ENCODE measurements around the gene MAST3.
A peak's percentile ranks its signal among the peaks of the same experiment; 100 is the strongest.

Gene MAST3

GRCh38 chr19:18097217-18097992 is at the start of gene MAST3:
MAST3 (plus strand) TSS chr19:18097778; CDS start chr19:18097793, 15 bp downstream.
- H3K9me3 ChIP-seq (ENCODE audit: control insufficient read depth, low read length), result no peaks in the 10 kb centered on the region
- no peak within 1 kb of the TSS for H3K27ac ChIP-seq
- TF ChIP-seq CTCF (IDR thresholded peaks at IDR 0.05), result no peak
- H3K79me2 ChIP-seq, result no peaks in the 10 kb centered on the region
- H2AFZ ChIP-seq, result peak within 1 kb of the TSS; percentile 59
- no peaks in the 10 kb centered on the region for H3K27me3 ChIP-seq (ENCODE audit: control insufficient read depth, insufficient read depth, low read length)
- no peak within 1 kb of the TSS for H3K9ac ChIP-seq
- H3K4me3 ChIP-seq (ENCODE audit: low read depth, low read length), result peak within 1 kb of the TSS; percentile 61
- H3K36me3 ChIP-seq (ENCODE audit: control insufficient read depth, insufficient read depth, low read length), result no peaks in the 10 kb centered on the region
- H3K4me2 ChIP-seq (ENCODE audit: low read length), result peak within 1 kb of the TSS; percentile 79
- peaks cover 8% of the 10 kb centered on the region for H3K4me1 ChIP-seq

- H3K9ac ChIP-seq, result no peak overlapping the region
- peak overlapping the region; percentile 96 for H3K27ac ChIP-seq
Measured at GRCh38 chr19:18049385-18049784, 48.2 kb upstream of the MAST3 start.

DNA sequence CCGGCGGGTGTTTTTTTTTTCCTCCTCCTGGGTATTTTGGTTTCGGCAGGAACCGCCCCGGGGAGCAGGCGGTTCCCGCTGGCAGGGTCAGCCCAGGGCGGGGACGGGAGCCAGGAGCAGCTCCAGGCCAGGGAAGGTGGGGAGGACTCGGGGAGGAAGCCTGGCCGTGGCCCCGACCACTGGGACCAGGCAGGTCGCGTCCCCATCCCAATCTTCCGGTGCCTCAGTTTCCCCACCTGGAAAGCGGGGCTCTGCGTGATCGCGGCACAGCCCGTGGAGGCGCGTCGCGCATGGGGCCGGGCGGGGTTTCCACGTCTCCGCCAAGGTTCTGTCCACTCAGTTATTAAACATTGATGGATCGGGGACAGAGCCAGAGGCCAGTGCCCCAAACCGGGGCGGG is 45.7 kb upstream of the MAST3 start:
- H2AFZ ChIP-seq, result peak overlapping the region; percentile 76
- no peaks in the 10 kb centered on the region for H3K9me3 ChIP-seq (ENCODE audit: control insufficient read depth, low read length)
- no peak for TF ChIP-seq CTCF (IDR thresholded peaks at IDR 0.05)
- H3K27ac ChIP-seq, result peak overlapping the region; percentile 96
- H3K9ac ChIP-seq, result peak overlapping the region; percentile 29
- peak overlapping the region; percentile 46 for H3K4me3 ChIP-seq (ENCODE audit: low read depth, low read length)
- peak overlapping the region; percentile 78 for H3K4me2 ChIP-seq (ENCODE audit: low read length)
- H3K27me3 ChIP-seq (ENCODE audit: control insufficient read depth, insufficient read depth, low read length), result no peaks in the 10 kb centered on the region
- H3K4me1 ChIP-seq, result peaks cover 13% of the 10 kb centered on the region
- no peaks in the 10 kb centered on the region for H3K79me2 ChIP-seq
- no peaks in the 10 kb centered on the region for H3K36me3 ChIP-seq (ENCODE audit: control insufficient read depth, insufficient read depth, low read length)

More at GRCh38 chr19:18049385-18049784, 48.2 kb upstream of the MAST3 start:
- Histone ChIP-seq H3K4me2 (ENCODE audit: low read length) (no peak overlapping the region), H3K4me3 (ENCODE audit: low read depth, low read length) (no peak overlapping the region), H3K9me3 (ENCODE audit: control insufficient read depth, low read length) (no peaks in the 10 kb centered on the region), H3K36me3 (ENCODE audit: control insufficient read depth, insufficient read depth, low read length) (no peaks in the 10 kb centered on the region), H3K27me3 (ENCODE audit: control insufficient read depth, insufficient read depth, low read length) (no peaks in the 10 kb centered on the region), H2AFZ (peak overlapping the region; percentile 55), H3K4me1 (peaks cover 21% of the 10 kb centered on the region), H3K79me2 (no peaks in the 10 kb centered on the region)
- TF ChIP-seq CTCF (IDR thresholded peaks at IDR 0.05), result no peak

DNA sequence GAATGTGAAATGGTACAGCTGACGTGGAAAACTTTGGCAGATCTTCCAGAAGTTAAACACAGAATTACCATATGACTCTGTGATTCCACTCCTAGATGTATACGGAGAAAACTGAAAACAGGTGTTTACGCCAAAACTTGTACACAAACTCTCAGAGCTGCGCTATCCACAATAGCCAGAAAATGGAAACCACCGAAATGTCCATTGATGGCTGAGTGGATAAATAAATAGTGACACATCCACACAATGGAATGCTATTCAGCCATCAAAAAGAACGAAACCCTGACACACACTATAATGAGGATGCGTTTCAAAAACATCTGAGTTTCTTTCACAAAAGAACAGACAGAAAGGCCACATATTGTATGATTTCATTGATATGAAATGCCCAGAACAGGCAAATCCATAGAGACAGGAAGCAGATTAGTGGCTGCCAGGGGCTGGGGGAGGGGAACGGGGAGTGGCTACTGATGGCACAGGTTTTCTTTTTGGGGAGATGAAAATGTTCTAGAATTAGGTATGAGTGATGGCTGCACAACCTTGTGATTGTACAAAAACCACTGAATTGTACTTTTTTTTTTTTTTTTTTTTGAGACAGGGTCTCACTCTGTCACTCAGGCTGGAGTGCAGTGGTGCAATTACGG is 43.9 kb upstream of the MAST3 start:
- Histone ChIP-seq H3K27me3 (ENCODE audit: control insufficient read depth, insufficient read depth, low read length) (no peaks in the 10 kb centered on the region), H3K4me3 (ENCODE audit: low read depth, low read length) (no peak overlapping the region), H3K4me2 (ENCODE audit: low read length) (peak overlapping the region; percentile 17), H3K9me3 (ENCODE audit: control insufficient read depth, low read length) (no peaks in the 10 kb centered on the region), H3K4me1 (peaks cover 23% of the 10 kb centered on the region), H3K27ac (peak overlapping the region; percentile 96), H3K9ac (no peak overlapping the region), H2AFZ (no peak overlapping the region), H3K79me2 (no peaks in the 10 kb centered on the region), H3K36me3 (ENCODE audit: control insufficient read depth, insufficient read depth, low read length) (no peaks in the 10 kb centered on the region)
- no peak for TF ChIP-seq CTCF (IDR thresholded peaks at IDR 0.05)

All from parathyroid adenoma (tissue), 2 donors.